ENCODE results near the gene ARCN1. TPM values are rescaled to one million over a fixed set of nuclear protein-coding genes. Genes with fewer than 3 reads are reported as not detected.

ARCN1 gene
- polyA plus RNA-seq, 3 donors, result 152 to 180 (median 176) TPM

DNA sequence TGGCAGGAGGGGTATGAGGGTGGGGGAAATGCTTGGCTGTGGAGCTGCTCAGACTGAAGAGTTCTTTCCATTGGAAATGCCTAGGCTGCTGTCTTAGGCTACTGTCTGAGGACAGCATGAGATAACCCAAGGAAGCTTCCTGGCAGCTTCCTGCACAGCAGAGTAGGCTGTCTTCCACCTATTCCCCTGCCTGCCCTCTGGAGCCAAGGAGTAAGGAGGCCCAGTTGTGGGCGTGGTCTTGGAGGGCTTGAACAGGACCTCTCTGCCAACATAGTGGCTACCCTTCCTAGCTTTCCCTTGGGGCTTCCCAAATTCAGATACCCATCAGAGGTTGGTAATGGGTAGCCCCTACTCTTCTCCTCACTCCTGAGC is 61.1 kb downstream of the ARCN1 start:
- DNase-seq, result no peak

DNA sequence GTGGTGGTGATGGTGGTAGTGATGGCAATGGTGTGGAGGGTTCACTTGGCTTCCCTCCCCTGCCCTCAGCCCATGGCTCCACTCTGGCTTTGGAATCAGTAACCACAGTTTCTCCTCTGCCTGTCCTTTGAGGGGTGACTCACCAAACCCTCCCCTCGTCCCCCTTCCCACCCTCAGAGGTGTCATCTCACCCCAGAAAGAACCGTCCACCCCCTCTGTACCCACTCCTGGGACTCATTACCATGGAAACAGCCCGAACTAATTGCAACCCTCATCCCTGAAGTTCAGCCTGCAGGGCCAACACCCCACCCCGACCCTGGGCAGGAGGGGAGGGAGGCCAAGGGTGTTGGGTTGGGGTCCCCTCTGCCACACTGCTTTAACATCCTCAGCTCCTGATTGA is 61.8 kb downstream of the ARCN1 start:
- DNase-seq, result no peak

DNA sequence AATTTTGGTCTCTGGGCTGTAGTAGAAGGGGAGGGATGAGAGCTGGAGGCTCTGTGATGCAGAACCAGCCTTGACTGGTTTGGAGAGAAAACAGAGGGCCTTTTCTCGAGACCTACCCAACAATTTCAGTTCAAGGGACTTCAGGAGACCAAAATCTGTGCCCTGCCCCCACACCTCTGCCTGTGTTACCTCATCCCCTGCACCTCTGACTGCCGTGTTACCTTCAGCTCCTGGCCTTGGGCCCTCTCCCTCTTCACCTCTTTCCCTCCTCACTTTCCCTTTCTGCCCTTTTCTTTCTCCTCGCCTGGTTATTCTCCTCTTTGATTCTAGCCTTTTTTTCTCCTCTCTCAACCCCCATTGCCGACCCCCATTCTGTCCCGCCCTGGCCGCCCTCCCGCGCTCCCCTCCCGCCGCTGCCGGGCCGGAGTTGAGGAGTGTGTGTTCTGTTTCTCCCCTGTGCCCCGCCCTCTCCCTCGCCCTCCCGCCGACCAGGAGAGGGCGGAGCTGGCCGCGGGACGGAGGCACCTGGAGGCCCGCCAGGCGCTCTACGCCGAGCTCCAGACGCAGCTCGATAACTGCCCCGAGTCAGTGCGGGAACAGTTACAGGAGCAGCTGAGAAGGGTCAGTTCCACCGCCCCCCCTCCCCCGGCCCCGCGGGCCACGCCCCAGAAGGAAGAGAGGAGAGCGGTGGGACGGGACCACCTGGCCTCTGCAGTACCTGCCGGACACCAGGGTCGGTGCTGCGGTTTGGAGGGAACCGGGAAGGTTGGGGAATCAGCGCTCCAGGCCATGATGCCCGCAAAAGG is 62.4 kb downstream of the ARCN1 start:
- DNase-seq, result peak; percentile 76

DNA sequence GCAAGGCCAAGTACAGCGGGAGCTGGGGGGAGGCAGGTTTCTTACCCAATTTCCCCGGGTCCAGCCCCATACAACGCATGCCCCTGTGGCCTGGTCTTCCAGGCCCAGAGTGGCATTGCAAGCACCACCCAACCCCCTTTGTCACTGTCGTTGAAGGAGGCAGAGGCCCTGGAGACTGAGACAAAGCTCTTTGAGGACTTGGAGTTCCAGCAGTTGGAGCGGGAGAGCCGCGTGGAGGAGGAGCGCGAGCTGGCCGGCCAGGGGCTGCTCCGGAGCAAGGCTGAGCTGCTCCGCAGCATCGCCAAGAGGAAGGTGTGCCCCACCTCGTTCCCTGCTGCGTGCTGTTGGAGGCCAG is 63.0 kb downstream of the ARCN1 start:
- no peak for DNase-seq

DNA sequence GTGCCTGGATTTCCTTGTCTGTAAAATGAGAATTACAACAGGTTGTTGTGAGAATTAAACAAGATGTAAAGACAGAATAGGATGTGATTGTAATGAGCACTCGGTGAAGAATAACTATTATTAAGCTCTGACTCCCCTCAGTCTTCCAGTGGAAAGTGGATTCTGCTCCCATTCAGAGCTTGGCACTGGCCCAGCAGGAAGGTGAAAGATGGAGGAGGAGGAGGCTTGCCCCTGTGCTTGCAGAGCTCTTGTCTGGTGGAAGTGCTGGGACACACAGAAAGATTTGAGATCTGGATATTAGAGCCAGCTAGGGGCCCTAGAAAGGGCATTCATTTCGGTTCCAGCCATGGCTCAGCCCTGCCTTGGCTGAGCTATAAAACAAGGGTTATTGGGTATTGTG is 63.4 kb downstream of the ARCN1 start:
- no peak for DNase-seq

DNA sequence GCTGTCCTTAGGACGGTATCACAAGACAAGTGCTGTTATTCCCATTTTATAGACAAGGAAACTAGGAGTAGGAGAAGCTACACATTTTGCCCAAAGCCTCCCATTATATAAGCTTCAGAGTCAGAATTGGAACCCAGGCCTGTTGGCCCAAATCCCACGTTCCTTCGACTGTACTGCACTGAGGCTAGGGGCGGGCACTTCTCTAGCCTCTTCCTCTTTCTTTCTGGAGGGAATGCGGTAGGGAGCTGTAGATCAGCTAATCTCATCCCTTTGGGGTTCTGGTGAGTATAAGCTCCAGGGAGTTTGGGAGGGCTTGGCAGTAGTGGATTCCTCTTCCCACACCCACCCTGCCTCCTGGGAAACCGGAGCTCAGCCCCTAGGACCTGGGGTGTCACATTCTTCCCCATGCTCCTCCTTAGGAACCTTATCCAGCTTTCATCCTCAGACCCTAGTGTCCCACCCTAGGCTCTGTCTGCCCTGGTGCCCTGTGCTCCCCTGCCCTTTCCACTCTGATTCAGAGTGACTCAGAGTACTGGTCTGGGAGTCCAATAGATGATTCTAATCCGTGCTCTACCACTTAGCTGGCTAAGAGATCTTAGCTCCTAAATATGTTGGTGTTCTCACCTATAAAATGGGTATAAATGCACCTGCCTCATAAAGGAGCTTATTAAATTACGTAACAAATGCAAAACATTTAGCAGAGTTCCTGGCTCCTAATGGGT is 64.5 kb downstream of the ARCN1 start:
- DNase-seq, result no peak

DNA sequence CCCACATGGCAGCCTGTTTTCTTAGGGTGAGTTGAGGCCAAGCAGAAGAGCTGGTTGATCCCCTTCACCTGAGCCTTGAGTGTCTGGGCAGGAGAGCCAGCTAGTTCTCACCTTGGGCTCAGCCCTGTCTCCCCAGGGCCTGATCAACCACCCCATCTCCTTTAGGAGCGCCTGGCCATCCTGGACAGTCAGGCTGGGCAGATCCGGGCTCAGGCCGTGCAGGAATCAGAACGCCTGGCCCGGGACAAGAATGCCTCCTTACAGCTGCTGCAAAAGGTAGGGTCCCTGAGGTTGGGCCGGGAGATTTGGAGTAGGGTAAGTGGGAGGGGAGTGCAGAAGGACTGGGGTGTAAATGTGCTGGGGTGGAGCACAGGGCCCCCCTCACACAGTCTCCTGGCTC is 66.5 kb downstream of the ARCN1 start:
- no peak for DNase-seq

DNA sequence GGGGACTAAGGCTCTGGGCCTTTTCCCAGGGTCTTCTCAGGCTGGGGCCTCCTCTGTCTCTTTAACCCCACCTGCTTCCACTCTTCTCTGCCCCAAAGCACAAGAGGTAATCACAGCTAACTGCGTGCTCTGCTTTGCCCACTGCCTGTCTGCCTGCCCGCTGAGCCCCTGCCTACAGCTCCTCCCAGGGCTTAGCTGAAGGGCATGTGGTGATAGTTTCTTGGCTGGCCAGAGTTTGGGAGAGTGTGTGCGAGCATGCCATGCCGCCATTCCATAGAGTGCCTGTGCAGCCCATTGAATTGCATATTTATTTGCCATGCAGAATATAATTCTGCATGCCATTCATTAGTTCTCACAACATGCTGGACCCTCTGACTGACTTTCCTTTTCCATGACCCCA is 67.7 kb downstream of the ARCN1 start:
- no peak for DNase-seq

DNA sequence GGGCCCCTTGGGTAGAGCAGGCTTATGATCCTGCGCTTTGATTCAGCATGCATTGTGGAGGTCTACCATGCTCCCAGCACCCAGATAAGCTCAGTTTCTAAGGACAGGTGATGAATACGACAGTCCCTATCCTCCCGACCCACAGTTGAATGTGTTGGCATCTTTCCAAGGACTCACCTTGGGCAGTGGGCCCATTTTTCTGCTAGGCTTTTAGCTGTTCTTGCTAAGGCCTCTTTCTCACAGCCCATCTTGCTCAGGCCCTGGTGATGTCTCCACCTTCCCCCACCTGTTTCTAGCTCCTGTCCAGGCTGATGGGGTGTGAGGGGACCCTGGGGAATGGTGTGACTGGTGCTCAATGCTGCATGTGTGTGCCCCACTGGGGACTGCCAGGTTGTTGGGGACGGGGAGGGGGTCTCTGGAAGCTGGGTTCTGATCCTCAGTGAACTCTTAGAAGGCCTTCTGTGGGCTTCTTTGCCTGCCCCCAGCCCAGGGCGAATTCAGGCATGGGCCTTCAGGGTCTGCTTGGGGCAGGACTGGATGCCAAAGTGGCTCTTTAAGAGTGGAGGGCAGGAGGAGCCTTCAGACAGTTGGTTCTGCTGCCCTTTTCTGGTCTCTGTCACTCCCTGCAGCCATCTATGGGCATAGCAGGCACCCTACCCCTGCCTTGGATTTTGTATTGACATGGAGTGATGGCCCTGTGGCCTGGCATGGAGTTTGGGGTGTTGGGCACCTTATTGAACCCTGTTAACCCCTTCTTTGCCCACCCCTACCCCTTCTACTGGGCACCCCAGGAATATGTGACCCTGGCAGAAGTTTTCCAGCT is 68.3 kb downstream of the ARCN1 start:
- no peak for DNase-seq

DNA sequence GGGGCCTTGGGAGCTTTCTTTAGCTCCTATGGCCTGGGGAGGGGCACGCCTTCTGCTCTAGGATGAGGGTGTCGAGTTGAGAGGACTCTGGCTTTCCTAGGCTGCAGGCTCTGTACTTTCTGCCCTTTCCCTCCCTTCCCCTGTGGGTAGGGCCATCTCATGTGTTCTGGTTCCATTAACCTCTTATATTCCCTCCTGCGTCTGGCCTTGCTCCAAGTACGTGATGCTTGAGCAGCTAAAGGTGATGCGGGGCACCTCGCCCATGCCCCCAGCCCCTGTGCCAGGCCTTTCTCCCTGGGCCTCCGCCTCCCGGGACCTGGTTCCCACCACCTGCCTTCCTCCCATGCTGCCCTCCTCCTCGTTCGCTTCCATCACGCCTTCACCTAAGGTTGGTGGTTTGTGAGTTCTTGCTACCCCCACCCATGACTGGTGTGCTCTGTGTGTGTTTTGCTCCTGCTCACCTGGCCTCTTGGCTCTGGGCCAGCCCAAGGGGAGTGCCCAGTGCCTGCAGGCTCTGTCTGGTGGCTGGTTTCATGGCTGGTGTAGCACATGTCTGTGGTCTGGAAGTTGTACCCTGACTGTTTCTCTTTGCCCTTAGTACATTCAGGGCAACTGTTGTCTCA is 69.3 kb downstream of the ARCN1 start:
- DNase-seq, result no peak

DNA sequence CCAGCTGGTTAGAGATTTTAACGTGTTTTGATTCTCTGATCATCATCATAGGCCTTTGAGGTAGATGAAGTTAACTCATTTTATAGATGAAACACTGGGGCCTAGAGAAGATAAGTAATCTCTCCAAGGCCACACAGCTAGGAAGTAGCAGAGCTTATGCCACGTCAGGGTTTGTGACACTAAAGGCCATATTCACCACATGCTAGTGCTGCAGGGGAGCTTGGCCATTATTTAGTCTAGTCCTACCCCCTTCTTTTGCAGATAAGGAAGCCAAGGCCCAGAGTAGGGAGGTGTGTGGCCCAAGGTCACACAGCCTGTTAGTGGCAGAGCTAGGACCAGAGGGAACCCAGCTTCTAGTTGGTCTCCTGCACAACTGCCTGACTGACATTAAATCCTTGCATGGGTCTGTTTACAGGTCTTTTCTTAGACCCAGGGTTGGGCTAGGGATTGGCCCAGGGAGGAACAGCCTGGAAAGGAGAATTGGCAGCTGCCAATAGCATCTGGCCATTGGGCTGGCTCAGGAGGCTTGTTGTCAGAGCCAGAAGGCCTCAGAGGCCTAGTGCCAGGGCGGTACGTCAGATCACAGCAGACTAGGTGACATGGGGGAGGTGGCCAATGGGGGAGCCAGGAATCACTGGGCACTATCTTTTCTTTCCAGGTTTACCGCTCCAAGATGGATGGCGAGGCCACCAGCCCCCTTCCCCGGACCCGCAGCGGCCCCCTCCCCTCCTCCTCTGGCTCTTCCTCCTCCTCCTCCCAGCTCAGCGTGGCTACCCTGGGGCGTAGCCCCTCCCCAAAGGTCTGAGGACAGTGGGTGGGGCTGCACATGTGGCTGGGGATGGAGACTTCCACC is 71.2 kb downstream of the ARCN1 start:
- no peak for DNase-seq

DNA sequence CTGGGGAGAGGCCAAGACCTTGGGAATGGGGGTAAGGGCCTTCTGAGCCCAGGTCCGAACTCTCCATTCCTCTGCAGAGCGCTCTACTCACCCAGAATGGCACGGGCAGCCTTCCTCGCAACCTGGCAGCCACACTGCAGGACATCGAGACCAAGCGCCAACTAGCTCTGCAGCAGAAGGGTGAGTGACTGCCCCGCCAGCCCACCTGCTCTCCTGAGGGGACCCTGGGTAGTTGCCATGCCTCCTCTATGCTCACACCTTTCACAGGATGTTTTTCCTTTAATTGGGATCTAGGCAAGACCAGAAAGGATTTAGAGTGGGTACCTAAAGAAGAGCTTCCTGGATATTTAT is 71.8 kb downstream of the ARCN1 start:
- no peak for DNase-seq

DNA sequence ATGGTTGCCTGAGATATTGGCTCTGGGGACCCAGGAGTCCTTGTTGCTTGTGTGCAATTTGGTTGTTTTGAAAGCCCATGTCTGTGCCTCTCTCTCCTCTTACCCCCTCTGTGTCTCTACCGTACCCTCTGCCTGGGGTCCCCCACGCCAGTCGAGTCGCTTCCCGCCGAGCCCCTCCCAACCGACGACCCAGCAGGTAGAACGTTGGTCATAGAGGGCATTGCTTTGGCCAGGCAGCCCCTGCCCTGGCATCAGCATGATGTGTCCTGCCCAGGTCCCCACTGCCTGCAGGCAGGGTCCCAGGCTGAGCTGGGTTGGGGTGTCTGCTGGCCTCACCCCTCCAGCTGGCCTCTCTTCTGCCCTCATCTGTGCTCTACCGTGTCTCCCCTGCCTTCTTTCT is 72.3 kb downstream of the ARCN1 start:
- no peak for DNase-seq

DNA sequence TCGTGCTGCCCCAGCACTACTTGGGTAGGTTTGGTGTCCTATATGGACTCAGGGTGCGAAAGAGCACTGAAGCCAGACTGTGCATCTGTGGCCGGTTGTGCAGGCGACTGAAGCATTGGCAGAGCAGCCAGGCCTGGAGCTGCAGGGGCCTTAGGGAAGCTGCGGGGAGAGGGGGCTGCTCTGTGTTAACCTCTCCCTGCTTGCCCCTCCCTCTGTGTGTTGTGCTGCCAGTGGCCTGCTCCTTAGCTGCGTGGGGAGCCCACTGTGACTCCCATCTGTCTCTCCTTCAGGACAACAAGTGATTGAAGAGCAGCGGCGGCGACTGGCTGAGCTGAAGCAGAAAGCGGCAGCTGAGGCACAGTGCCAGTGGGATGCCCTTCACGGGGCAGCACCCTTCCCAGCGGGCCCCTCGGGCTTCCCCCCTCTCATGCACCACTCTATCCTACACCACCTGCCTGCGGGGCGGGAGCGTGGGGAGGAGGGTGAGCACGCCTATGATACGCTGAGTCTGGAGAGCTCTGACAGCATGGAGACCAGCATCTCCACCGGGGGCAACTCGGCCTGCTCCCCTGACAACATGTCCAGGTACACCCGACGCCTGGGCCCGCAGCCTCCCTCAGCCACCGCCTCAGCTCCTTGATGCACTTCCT is 73.0 kb downstream of the ARCN1 start:
- no peak for DNase-seq

DNA sequence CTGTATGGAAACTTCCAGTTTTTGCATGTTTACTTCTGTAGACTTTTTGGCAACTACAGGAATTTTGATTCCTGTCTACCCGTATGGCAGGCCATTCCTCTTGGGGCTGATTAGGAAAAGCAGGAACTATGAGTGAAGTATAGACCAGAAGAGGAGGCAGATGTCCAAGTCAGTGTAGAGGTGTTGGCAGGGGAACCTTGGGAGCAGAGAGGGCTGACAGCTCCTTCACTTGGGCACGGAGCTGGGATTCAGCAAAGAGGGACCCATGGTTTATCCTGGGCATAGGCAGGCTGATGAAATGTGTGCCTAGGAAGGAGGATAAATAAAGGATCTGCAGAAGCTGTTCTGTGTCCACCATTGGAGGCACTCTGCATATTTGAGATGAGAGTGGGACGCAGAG is 74.2 kb downstream of the ARCN1 start:
- DNase-seq, result no peak

DNA sequence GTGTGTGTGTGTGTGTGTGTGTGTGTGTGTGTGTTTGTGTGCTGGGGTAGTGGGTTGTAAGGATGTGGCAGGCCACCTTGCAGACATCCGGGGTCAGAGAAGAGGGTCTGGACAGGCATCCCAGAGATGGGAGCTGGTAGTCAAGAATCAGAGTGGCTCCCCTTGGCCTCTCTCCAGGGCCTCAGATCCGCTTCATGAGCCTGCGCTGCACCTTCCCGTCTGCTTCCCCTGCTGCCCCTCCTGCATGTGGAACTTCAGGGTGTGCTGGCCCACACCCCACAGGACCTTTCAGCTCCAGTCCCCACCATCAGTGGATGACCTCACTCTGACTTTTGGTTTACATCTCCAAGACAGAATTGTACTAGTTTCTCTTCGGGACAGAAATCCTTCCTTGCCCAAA is 76.1 kb downstream of the ARCN1 start:
- no peak for DNase-seq

DNA sequence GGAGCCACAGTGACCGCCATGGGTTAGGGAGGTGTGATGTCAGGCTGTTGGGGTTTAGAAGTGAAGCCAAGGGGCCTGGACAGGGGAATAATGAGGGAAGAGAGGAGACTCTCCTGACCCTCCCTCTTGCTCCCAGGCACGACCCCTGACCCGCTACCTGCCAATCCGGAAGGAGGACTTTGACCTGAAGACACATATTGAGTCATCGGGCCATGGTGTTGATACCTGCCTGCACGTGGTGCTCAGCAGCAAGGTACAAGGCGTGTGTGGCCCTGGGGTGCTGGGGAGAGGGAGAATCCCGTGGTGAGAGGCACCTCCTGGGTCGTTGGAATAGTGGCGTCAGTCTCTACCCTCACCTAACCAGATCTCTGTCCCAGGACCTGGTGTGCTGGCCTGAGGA is 77.7 kb downstream of the ARCN1 start:
- DNase-seq, result no peak

DNA sequence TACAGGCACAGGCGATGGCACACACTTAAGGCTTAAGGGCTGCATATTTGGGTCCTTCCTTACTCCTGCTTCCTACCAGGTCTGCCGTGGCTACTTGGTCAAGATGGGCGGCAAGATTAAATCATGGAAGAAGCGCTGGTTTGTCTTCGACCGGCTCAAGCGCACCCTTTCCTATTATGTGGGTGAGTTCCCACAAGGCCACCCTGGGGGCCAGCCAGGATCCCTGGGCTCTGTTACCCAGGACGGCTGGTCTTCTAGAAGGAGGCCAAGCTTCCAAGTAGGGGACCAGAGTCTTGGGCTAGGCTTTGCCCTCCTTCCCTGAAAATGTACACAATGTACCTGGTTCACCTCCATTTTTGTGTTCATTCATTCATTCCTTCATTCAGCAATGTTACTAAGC is 78.2 kb downstream of the ARCN1 start:
- no peak for DNase-seq

DNA sequence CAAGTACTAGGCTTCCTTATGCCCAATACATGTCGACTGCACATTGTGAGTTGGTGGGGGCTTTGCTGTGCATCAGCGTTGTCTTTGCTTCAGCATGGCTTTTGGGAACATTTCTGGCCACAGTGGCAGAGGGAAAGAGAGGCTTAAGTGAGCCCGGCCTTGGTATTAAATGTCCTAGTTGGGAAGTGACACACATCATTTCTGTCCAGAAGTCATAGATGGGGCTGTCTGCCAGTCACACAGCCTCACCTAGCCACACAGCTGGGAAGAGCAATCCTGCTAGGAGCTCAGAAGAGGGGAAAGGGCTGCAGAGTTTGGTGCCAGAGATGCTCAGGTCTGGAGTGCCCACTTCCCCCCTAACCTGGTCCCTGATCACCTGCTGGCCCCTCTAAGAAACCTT is 79.6 kb downstream of the ARCN1 start:
- no peak for DNase-seq
